Thoracic aorta (tissue), 2 donors: ENCODE results near the gene CCT7. TPM values are rescaled to one million over a fixed set of nuclear protein-coding genes. Genes with fewer than 3 reads are reported as not detected.

Experiments
- ATAC-seq: fragments of 150-250 bp; one replicate; pipeline ENCODE4 v1.8.0; 2017; ENCODE audit warnings: low read depth; ENCODE audit not compliant: insufficient number of reproducible peaks, low FRiP score
- DNase-seq: peaks from one replicate; pipeline ENCODE4 v3.0.0-alpha.2; 2020; ENCODE audit warnings: low spot score
- H3K27ac ChIP-seq, 2 donors: fragments of 200-600 bp; sonication (generic); 1 replicate in 1 of 2; 2 replicates in 1 of 2; pipeline ENCODE4 v1.5.1; 2016; ENCODE audit warnings: mild to moderate bottlenecking in 2 of 2, moderate library complexity in 2 of 2
- H3K27me3 ChIP-seq: fragments of 200-600 bp; sonication (generic); replicated peaks from 2 replicates; pipeline ENCODE4 v1.6.0; 2016; ENCODE audit warnings: mild to moderate bottlenecking; ENCODE audit not compliant: insufficient read depth
- H3K36me3 ChIP-seq: fragments of 200-600 bp; sonication (generic); one replicate; pipeline ENCODE4 v1.5.1; 2016
- H3K4me1 ChIP-seq, 2 donors: fragments of 200-600 bp; sonication (generic); 1 replicate in 1 of 2; 2 replicates in 1 of 2; pipeline versions ENCODE4 v1.5.1 to v1.6.0; 2016; ENCODE audit warnings: low read depth in 2 of 2, mild to moderate bottlenecking in 1 of 2; ENCODE audit not compliant: control insufficient read depth in 1 of 2
- H3K4me3 ChIP-seq: fragments of 200-600 bp; sonication (generic); 2 replicates; pipeline ENCODE4 v1.5.1; 2016; ENCODE audit warnings: mild to moderate bottlenecking
- H3K9me3 ChIP-seq: fragments of 200-600 bp; sonication (generic); 2 replicates; pipeline ENCODE4 v1.5.1; 2016
- total RNA-seq, 2 donors: library from RNA; depleted of rRNA; stranded (reverse); fragments of >200 nt; gene quantifications; one replicate each; pipeline versions ENCODE4 v1.1.0 to v1.2.3, GENCODE V29; 2016
- TF ChIP-seq, protein P1 (sequence below): fragments of 200-600 bp; sonication (generic); IDR thresholded peaks from one replicate; pipeline ENCODE4 v1.5.1; 2019; ENCODE audit warnings: antibody characterized with exemption

The CCT7 gene
- total RNA-seq, 2 donors from 2014 or later = 121 to 144 TPM

DNA sequence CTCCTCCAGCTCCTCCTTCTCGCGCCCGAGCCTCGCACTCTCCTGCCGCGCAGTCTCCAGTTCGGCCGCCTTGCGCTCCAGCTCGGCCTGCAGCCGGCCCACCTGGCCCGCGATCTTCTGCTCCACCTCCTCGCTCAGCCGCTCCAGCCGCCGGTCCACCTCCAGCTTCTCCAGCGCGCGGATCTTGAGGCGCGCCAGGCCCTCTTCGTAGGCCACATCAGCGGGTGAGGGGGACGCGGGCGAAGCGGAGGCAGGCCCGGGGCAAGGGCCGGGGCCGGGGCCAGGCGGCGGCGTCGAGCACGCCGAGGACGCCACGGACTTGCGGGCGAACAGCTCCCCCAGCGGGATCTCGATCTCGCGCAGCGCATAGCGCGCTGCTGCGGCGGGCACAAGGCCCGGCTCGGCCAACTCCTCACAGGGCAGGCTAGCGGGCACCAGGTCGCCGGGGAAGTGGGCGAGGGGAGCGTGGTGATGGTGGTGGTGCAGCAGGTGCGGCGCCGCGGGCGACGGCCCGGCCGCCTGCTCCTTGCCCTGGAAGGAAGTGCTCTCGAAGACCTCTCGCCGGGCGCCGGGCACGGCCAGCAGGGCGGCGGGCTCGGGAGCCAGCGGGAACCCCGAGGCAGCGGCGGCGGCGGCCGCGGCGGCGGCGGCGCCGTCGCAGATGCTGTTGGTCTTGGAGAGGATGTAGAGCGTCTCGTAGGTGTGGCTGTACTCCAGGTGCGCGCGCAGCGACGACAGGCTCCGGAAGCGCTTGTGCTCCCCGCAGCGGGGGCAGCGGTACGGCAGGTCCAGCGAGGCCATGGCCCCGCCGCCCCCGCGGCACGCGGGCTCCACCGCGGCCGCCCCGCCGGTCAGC, 35.0 kb downstream of the CCT7 start:
- Histone ChIP-seq H3K36me3 (no peaks in the 10 kb centered on the region), H3K27ac (no peak overlapping the region), H3K9me3 (no peaks in the 10 kb centered on the region), H3K4me1 (peaks cover 4 to 6% of the 10 kb centered on the region in 2 donors), H3K27me3 (no peaks in the 10 kb centered on the region), H3K4me3 (peak overlapping the region; percentile 56)
- TF ChIP-seq, protein P1, sequence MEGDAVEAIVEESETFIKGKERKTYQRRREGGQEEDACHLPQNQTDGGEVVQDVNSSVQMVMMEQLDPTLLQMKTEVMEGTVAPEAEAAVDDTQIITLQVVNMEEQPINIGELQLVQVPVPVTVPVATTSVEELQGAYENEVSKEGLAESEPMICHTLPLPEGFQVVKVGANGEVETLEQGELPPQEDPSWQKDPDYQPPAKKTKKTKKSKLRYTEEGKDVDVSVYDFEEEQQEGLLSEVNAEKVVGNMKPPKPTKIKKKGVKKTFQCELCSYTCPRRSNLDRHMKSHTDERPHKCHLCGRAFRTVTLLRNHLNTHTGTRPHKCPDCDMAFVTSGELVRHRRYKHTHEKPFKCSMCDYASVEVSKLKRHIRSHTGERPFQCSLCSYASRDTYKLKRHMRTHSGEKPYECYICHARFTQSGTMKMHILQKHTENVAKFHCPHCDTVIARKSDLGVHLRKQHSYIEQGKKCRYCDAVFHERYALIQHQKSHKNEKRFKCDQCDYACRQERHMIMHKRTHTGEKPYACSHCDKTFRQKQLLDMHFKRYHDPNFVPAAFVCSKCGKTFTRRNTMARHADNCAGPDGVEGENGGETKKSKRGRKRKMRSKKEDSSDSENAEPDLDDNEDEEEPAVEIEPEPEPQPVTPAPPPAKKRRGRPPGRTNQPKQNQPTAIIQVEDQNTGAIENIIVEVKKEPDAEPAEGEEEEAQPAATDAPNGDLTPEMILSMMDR = no peak
- ATAC-seq (no peak), DNase-seq (no peak)

DNA sequence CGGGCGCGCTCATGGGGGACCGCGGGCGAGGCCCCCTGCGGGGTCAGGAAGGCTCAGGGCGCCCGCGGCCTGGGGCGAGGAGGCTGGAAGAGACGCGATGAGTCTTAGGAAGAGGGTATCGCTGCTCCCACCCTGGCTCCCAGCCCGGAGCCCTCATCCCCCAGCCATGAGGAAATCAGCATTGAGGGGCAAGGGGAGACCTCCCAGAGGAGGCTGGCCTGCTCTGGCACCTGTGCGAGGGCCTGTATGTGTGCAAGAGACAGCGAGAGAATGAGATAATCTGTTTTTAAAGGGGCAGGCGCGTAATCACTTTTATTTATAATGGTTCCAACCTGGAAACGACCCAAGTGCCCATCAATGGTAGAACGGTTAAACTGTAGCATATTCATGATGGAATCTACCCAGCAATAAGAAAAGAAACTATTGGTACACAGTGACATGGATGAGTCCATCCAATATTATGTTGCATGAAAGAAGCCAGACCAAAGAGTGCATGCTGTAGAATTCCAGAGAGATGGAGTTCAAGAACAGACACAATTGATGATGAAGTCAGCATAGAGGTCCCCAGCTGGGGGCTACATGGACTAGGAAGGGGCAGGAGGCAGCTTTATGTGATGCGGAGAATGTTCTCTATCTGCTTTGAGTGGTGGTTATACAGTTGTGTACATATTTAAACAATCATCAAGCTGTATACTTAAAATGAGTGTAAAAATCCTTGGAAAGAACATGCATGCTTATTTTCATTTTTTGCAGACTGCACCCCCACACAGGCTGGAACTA, 35.8 kb downstream of the CCT7 start:
- no peak overlapping the region for H3K4me3 ChIP-seq
- no peak for DNase-seq
- H3K27me3 ChIP-seq = no peaks in the 10 kb centered on the region
- no peak for ATAC-seq
- no peaks in the 10 kb centered on the region for H3K9me3 ChIP-seq
- H3K27ac ChIP-seq = no peak overlapping the region
- peaks cover 4 to 6% of the 10 kb centered on the region in 2 donors for H3K4me1 ChIP-seq
- TF ChIP-seq, protein P1 = no peak
- H3K36me3 ChIP-seq = no peaks in the 10 kb centered on the region

DNA sequence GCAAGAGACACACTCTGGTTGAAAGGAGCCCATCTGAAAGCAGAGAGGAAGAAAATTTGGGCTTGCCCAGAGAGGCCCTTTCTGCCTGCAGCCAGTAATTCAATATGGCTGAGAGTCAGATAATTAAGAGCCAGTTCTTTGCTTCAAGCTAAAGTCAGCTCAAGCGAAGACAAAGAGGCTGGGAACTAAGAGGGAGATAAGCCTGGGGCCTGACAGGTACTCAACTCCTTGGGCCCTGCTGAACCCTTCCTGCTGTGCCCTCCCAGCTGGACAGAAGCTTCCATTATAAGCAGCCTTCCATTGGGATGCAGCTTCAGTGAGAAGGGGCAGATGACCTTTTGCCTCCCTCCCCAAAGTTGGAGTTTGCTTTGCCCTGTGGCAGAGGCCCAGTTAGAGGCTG, 38.2 kb downstream of the CCT7 start:
- ATAC-seq = no peak
- no peaks in the 10 kb centered on the region for H3K27me3 ChIP-seq
- no peaks in the 10 kb centered on the region for H3K36me3 ChIP-seq
- no peak for DNase-seq
- H3K4me3 ChIP-seq = no peak overlapping the region
- H3K9me3 ChIP-seq = no peaks in the 10 kb centered on the region
- TF ChIP-seq, protein P1 = no peak
- H3K4me1 ChIP-seq = peaks cover 4 to 6% of the 10 kb centered on the region in 2 donors
- H3K27ac ChIP-seq = no peak overlapping the region

DNA sequence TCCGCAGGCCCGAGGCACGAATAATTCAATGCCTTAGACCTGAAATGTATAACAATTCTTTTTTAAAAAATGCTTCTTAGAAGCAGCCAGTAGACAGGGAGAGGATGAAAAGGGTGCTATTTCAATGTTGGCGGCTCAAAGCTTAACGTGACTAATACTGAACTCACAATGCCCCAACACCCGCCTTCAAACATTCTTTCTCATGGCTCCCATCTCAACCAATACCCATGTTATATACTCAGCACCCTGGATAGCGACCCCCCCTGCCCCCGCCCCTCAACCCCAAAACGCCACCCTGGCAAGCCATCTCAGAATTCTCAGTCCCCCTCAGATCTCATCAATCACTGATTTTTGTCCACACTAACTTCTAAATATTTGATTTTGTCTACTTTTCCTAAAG, 45.7 kb downstream of the CCT7 start:
- DNase-seq (no peak), ATAC-seq (no peak)
- TF ChIP-seq, protein P1 = no peak
- no peaks in the 10 kb centered on the region for H3K36me3 ChIP-seq
- peaks cover 0 to 11% of the 10 kb centered on the region in 2 donors for H3K4me1 ChIP-seq
- H3K4me3 ChIP-seq = no peak overlapping the region
- no peaks in the 10 kb centered on the region for H3K27me3 ChIP-seq
- H3K27ac ChIP-seq = no peak overlapping the region
- H3K9me3 ChIP-seq = no peaks in the 10 kb centered on the region

DNA sequence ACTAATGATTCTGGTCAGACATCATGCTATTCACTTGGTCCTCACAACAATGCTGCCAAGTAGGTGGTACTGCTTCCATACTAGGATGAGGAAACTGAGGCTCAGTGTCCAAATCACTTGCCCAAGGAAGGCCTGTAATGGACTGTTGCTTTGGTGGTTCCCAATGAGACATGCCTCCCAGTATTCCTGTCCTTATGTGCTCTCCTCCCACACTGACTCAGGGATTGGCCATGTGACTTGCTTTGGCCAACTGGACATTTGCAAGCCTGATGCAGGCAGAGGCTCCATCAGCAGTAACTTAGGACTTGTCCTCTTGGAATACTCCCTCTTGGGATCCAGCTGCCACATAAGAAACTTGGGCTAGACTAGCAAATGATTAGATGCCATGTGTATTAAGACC, 47.1 kb downstream of the CCT7 start:
- TF ChIP-seq, protein P1 = no peak
- no peak for ATAC-seq
- Histone ChIP-seq H3K36me3 (no peaks in the 10 kb centered on the region), H3K9me3 (no peaks in the 10 kb centered on the region), H3K27ac (no peak overlapping the region), H3K27me3 (no peaks in the 10 kb centered on the region), H3K4me3 (no peak overlapping the region), H3K4me1 (peaks cover 0 to 15% of the 10 kb centered on the region in 2 donors)
- no peak for DNase-seq
